ENCODE results near the gene CTNNAL1.
"Not testable (repeated sequence)": the region's sequence is repeated elsewhere in the genome, so short reads cannot be mapped to it uniquely, and the experiment has no call there.

Gene CTNNAL1

GRCh38 chr9:108933231-108933717, 80.0 kb downstream of the CTNNAL1 start:
- no peak for DNase-seq (ENCODE audit: extremely low read depth, low read depth)

GRCh38 chr9:108928386-108928785, 84.9 kb downstream of the CTNNAL1 start:
- TF ChIP-seq CTCF (IDR thresholded peaks at IDR 0.05; ENCODE audit: low read depth, low read length) = no peak
- no peak for DNase-seq (ENCODE audit: extremely low read depth, low read depth)

More at GRCh38 chr9:108933231-108933717, 80.0 kb downstream of the CTNNAL1 start:
- no peak for TF ChIP-seq CTCF (IDR thresholded peaks at IDR 0.05; ENCODE audit: low read depth, low read length)

GRCh38 chr9:108924466-108924865, 88.8 kb downstream of the CTNNAL1 start:
- no peak for TF ChIP-seq CTCF (IDR thresholded peaks at IDR 0.05; ENCODE audit: low read depth, low read length)
- DNase-seq (ENCODE audit: extremely low read depth, low read depth) = no peak

DNA sequence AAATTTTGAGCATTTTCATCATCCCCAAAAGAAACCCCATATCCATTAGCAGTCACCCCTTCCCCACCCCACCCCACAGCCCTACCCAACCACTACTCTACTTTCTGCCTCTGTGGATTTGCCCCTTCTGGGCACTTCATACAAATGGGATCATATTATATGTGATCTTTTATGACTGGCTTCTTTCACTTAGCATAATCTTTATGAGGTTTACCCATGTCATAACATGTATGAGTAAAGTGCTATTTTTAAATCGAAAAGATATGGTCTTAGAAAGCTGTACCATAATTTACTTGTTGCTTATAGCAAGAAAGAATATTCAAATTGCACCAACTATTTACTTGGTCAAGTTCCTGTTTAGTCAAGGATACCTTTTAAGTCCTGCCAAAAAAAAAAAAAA, 92.1 kb downstream of the CTNNAL1 start:
- no peak for DNase-seq (ENCODE audit: extremely low read depth, low read depth)
- TF ChIP-seq CTCF (IDR thresholded peaks at IDR 0.05; ENCODE audit: low read depth, low read length) = no peak

DNA sequence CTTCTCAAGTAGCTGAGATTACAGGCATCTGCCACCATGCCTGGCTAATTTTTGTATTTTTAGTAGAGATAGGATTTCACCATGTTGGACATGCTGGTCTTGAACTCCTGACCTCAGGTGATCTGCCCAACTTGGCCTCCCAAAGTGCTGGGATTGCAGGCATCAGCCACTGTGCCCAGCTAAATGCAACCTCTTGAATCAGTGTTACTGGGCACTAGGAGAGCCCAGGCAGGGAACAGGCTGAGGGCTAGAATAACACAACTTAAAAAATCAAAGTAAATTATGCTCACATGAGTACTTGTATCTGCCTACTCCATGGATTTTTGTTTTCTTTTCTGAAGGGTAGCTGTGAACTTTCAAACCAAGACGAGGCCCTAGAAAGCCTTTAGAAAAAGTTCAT, 92.9 kb downstream of the CTNNAL1 start:
- not testable (repeated sequence) for DNase-seq (ENCODE audit: extremely low read depth, low read depth)

- TF ChIP-seq CTCF (IDR thresholded peaks at IDR 0.05; ENCODE audit: low read depth, low read length) = no peak
- no peak for DNase-seq (ENCODE audit: extremely low read depth, low read depth)
These were observed 93.8 kb downstream of the CTNNAL1 start for GRCh38 chr9:108919517-108919916.

GRCh38 chr9:108913391-108913790, 99.9 kb downstream of the CTNNAL1 start:
- TF ChIP-seq CTCF (IDR thresholded peaks at IDR 0.05; ENCODE audit: low read depth, low read length) = no peak
- no peak for DNase-seq (ENCODE audit: extremely low read depth, low read depth)

- TF ChIP-seq CTCF (IDR thresholded peaks at IDR 0.05; ENCODE audit: low read depth, low read length) = no peak
- no peak for DNase-seq (ENCODE audit: extremely low read depth, low read depth)
These were observed 101.5 kb downstream of the CTNNAL1 start for GRCh38 chr9:108911820-108912219.

Measured in AG09319 (cell line).